Right cardiac atrium (tissue), 5 donors: ENCODE results near the gene IKBKE. TPM values are rescaled to one million over a fixed set of nuclear protein-coding genes. Genes with fewer than 3 reads are reported as not detected.

Source experiments
- ATAC-seq, 2 donors: fragments of 200-7000 bp; cut with Tn5 transposase; one replicate each; pipeline versions ENCODE4 v1.8.0 to v1.9.1; 2020; ENCODE audit warnings: moderate library complexity in 2 of 2, mild to moderate bottlenecking in 1 of 2
- DNase-seq, 3 donors: peaks; one replicate each; pipeline ENCODE4 v3.0.0-alpha.2; 2020
- H3K27ac ChIP-seq: one replicate; pipeline ENCODE4 v1.5.1; 2013; ENCODE audit warnings: mild to moderate bottlenecking, low read length, control low read depth, moderate library complexity
- H3K27me3 ChIP-seq: one replicate; pipeline ENCODE4 v1.6.1; 2013; ENCODE audit not compliant: control insufficient read depth, insufficient read depth
- H3K4me1 ChIP-seq: one replicate; pipeline ENCODE4 v1.6.1; 2013; ENCODE audit warnings: low read length; ENCODE audit not compliant: control insufficient read depth, insufficient read depth
- H3K4me3 ChIP-seq: one replicate; pipeline ENCODE4 v1.5.1; 2013; ENCODE audit warnings: low read length, control low read depth
- H3K9me3 ChIP-seq: one replicate; pipeline ENCODE4 v1.6.1; 2013; ENCODE audit warnings: low read length; ENCODE audit not compliant: control insufficient read depth
- WGBS: extraction: QIAGEN DNeasy Blood & Tissue Kit; methylation state at CpG from one replicate; pipeline ENCODE4 v1.1.7; 2013; 5-methylcytosine and 5-hydroxymethylcytosine counted together
- intact Hi-C, 4 donors: fragments of 100-400 bp; cut with DNase I; formaldehyde crosslinking; loops; one replicate each; pipeline versions ENCODE4 v1.11.0 to v1.14.0; 2022 to 2023
- polyA plus RNA-seq: library from polyadenylated mRNA; stranded (reverse); fragments of 200-250 nt; gene quantifications from one replicate; pipeline ENCODE4 v1.2.3, GENCODE V29; 2013
- total RNA-seq, 4 donors: library from RNA; stranded (reverse); fragmentation: NEBNext Ultra II Directional; extraction: Animal tissue kit (Norgen Biotek cat#: 25700); gene quantifications; one replicate each; pipeline ENCODE4 v1.2.1, GENCODE V29; 2021
- donor health status: healthy with polysubstance abuse.
- donor health status: DM: no; HTN: yes; CAD: no.
- donor health status: DM: no; HTN: no; CAD: no.
- donor health status: DM: no; HTN: yes; CAD: no; lungs with severe emphysema.
- donor health status: DM: yes; HTN: yes; CAD: no.

IKBKE gene
- total and polyA plus RNA-seq, 5 donors, result 0.54 to 2.0 (median 1.4) TPM

DNA sequence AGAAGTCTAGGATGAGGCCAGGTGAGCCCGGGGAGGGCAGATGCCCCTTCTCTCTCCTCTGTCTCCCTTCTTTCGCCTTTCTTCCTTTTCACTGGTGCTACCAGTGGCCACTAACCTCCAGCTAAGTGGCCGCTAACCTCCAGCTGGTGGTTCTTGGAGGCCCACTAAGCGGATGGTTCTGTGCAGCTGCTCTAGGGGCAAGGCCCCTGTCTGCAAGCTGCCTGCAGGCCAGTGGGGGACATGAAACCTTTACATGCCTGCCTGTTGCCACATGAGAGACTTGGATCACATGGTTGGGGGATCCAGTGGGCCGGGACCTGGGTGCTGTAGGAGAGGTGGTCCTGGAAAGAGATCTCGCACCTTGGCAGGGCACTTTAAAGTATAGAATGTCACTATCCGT is 17.7 kb downstream of the IKBKE start:
- Histone ChIP-seq H3K27me3 (no peaks in the 10 kb centered on the region), H3K4me1 (no peaks in the 10 kb centered on the region), H3K4me3 (no peak overlapping the region), H3K27ac (no peak overlapping the region), H3K9me3 (no peaks in the 10 kb centered on the region)
- intact Hi-C loops, result loop anchor here in 1 of 4 donors (10.0 kb wide), 1 partner anchor 427 kb away; no protein-coding TSS in a partner anchor
- WGBS, result 89% methylated on average over 7 of the region's 7 CpGs
- DNase-seq (no peak), ATAC-seq (no peak)

DNA sequence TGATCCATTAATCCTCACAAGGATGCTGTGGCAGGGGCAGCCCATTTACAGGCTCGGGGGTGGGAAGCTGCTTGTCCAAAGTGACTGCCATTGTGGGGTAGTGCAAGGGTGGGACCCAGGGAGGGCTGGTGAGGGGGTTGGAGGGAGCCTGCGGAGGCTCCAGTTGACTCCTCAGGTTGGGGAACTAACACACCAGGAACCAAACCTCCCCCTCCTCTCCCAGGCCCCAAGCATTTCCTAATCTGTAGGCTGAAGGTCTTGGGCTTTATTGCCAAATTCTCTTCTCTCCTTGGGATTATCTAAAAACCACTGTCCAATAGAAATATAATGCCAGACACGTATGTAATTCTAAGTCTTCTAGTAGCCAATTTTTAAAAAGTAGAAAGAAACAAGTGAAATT is 18.2 kb downstream of the IKBKE start:
- Histone ChIP-seq H3K27me3 (no peaks in the 10 kb centered on the region), H3K9me3 (no peaks in the 10 kb centered on the region), H3K4me3 (no peak overlapping the region), H3K4me1 (no peaks in the 10 kb centered on the region), H3K27ac (no peak overlapping the region)
- intact Hi-C loops, result loop anchor here in 1 of 4 donors (10.0 kb wide), 1 partner anchor 426 kb away; no protein-coding TSS in a partner anchor
- ATAC-seq (no peak), DNase-seq (no peak)
- WGBS, result 84% methylated on average over 3 of the region's 3 CpGs

DNA sequence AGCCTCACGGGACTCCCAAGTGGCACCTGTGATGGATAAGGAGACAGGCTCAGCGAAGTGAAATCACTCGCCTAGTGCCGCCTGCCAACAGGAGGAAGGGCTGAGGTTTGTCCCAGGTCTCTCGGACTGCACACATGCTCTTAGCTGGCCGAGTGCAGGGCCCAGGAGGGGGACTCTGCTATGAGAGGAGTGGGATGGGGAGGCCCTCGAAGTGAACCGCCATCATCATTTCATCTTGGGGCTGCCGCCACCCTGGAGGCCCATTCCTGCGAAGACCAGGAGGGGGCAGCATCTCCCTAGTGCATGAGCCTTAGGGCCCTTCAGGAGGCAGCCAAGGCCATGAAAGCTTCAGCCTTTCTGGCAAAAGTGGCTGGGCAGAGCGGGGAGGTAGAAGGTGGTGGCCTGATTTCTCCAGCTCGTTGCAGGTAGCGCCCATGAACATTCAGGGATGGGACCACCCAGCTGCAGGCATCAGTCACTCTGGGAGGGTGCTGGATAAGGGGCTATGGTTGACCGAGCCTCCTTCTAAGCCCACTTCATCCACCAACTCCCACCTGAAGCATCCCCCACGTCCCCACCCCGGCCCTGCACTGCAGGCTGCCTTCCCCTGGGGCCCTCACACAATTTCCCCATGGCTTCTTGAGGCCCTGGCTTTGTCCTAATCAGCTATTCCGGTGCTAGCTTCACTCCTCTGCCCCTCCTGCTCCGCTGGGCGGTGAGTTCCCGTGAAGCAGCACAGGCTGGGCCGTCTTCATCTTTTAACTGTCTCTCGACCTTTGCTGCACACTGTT is 19.9 kb downstream of the IKBKE start:
- H3K27ac ChIP-seq, result no peak overlapping the region
- no peak overlapping the region for H3K4me3 ChIP-seq
- H3K4me1 ChIP-seq, result peaks cover 3% of the 10 kb centered on the region
- H3K9me3 ChIP-seq, result no peaks in the 10 kb centered on the region
- peak; percentile 76 to 93 (median 90) for DNase-seq
- 45% methylated on average over 22 of the region's 22 CpGs for WGBS
- intact Hi-C loops, result loop anchor here in 3 of 4 donors (2.0 to 10.0 kb wide), 3 partner anchors 92 to 425 kb away; no protein-coding TSS in a partner anchor
- ATAC-seq, result peak; percentile 81 to 82
- H3K27me3 ChIP-seq, result no peaks in the 10 kb centered on the region

DNA sequence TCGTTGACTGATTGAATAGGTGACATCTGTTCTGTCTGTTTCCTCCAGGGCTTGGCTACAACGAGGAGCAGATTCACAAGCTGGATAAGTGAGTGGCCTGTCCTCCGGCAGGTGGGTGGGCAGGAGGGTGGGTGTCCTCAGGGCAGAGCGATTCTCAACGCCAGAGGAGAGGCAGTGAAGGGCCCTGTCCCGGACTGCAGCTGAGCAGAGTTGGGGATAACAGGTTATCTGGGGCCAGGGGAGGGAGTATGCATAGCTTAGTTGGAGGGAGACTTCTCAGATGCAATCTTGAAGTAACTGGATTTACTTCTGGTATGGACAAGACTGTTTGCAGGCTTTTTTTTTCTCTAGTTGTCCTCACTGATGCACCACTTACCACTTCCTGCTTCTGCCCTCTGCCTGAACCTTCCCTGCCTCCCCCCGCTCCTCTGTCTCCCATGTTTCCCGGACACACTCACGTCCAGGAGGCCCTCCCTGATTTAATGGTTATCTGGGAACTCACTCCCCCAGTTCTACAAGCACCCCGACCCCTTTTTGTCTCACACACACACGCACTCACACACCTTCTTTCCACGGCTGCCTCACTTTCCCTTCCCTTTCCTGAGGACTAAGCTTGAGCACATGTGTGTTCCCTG is 20.6 kb downstream of the IKBKE start:
- WGBS, result 66% methylated on average over 12 of the region's 12 CpGs
- H3K27ac ChIP-seq, result no peak overlapping the region
- DNase-seq (peak in 1 of 3 donors; percentile 25), ATAC-seq (no peak)
- intact Hi-C loops, result loop anchor here in 3 of 4 donors (2.0 to 5.0 kb wide), 2 partner anchors 91 to 92 kb away; no protein-coding TSS in a partner anchor
- H3K4me1 ChIP-seq, result peaks cover 8% of the 10 kb centered on the region
- no peaks in the 10 kb centered on the region for H3K9me3 ChIP-seq
- no peaks in the 10 kb centered on the region for H3K27me3 ChIP-seq
- H3K4me3 ChIP-seq, result no peak overlapping the region

DNA sequence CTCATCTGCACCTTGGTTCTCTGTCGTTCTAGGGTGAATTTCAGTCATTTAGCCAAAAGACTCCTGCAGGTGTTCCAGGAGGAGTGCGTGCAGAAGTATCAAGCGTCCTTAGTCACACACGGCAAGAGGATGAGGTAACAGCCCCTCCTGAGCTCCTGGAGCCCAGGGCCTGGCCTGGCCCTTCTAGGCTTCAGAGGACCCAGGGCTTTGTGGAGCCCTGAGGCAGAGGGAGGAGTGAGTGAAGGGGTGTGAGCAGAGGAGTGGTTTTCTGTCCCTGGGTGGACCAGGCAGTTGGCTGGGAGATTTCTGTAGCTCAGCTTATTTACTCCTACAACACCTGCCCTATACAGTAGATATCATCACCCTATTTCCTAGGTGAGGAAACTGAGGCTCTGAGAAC is 21.3 kb downstream of the IKBKE start:
- Histone ChIP-seq H3K4me1 (peaks cover 15% of the 10 kb centered on the region), H3K27ac (no peak overlapping the region), H3K9me3 (no peaks in the 10 kb centered on the region), H3K27me3 (no peaks in the 10 kb centered on the region), H3K4me3 (no peak overlapping the region)
- 90% methylated on average over 4 of the region's 4 CpGs for WGBS
- intact Hi-C loops, result loop anchor here (2.0 to 5.0 kb wide), 3 partner anchors 91 to 93 kb away; no protein-coding TSS in a partner anchor
- ATAC-seq (no peak), DNase-seq (no peak)

DNA sequence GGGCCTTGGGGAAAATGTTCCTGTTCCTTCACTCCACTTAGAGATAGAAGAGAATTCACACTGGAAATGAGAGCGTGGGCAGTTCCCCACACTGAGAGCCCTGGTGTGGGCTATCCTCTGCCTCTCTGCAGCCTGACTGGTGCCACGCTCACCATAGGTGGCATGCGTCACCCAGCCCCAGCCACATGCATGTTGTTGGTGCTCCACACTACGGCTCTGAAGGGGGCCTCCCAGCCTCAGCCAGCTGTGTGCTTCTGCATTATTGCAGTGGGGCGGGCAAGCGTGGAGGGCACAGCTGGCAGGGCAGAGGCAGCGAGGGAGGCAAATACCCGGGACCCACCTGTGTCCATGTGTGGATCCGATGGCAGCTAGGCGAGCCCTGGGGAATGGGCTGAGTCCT is 22.3 kb downstream of the IKBKE start:
- no peak for DNase-seq
- Histone ChIP-seq H3K27ac (no peak overlapping the region), H3K4me1 (peaks cover 19% of the 10 kb centered on the region), H3K9me3 (no peaks in the 10 kb centered on the region), H3K4me3 (no peak overlapping the region), H3K27me3 (no peaks in the 10 kb centered on the region)
- WGBS, result 96% methylated on average over 10 of the region's 10 CpGs
- no peak for ATAC-seq
- intact Hi-C loops, result loop anchor here in 3 of 4 donors (2.0 to 5.0 kb wide), 2 partner anchors 90 to 92 kb away; no protein-coding TSS in a partner anchor

DNA sequence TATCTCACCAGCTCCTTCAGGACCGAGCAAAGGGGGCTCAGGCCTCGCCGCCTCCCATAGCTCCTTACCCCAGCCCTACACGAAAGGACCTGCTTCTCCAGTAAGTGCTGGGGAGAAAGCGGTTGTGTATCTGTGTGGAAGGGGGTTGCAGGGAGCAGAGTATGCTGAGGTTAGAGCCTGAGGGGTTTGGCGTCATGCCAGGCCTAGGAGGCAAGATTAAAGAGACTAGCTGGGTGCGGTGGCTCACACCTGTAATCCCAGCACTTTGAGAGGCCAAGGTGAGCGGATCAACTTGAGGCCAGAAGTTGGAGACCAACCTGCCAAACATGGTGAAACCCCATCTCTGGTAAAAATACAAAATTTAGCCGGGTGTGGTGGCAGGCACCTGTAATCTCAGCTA is 23.0 kb downstream of the IKBKE start:
- intact Hi-C loops, result loop anchor here in 3 of 4 donors (2.0 to 5.0 kb wide), 2 partner anchors 89 to 92 kb away; no protein-coding TSS in a partner anchor
- ATAC-seq, result no peak
- 94% methylated on average over 9 of the region's 9 CpGs for WGBS

DNA sequence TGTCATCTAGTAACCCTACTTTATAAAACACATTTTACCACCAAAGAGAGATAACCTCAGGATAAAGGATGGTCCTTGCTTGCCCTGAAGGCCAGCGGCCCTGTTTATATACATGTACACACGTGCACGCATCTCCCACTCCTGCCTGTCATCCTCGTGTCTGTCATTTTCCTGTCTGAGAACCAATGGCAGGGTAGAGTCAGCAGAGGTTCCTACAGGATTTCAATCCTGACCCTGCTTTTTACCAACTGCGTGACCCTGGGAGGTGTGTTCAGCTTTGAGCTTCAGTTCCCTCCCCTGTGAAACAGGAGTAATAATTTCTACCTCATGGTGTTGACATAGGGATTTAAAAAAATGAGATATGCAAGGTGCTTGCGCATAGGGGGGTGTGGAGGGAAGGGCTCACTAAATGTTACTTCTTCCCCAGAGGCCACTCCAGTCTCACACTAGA is 24.8 kb downstream of the IKBKE start:
- Histone ChIP-seq H3K9me3 (no peaks in the 10 kb centered on the region), H3K4me3 (no peak overlapping the region), H3K4me1 (peaks cover 19% of the 10 kb centered on the region), H3K27me3 (no peaks in the 10 kb centered on the region), H3K27ac (no peak overlapping the region)
- ATAC-seq, result no peak
- WGBS, result 57% methylated on average over 6 of the region's 6 CpGs
- no peak for DNase-seq
- intact Hi-C loops, result no loop called here

More for the DNA sequence above, 23.0 kb downstream of the IKBKE start:
- no peaks in the 10 kb centered on the region for H3K9me3 ChIP-seq
- no peak overlapping the region for H3K4me3 ChIP-seq
- H3K27ac ChIP-seq, result no peak overlapping the region
- peaks cover 19% of the 10 kb centered on the region for H3K4me1 ChIP-seq
- no peak for DNase-seq
- no peaks in the 10 kb centered on the region for H3K27me3 ChIP-seq

DNA sequence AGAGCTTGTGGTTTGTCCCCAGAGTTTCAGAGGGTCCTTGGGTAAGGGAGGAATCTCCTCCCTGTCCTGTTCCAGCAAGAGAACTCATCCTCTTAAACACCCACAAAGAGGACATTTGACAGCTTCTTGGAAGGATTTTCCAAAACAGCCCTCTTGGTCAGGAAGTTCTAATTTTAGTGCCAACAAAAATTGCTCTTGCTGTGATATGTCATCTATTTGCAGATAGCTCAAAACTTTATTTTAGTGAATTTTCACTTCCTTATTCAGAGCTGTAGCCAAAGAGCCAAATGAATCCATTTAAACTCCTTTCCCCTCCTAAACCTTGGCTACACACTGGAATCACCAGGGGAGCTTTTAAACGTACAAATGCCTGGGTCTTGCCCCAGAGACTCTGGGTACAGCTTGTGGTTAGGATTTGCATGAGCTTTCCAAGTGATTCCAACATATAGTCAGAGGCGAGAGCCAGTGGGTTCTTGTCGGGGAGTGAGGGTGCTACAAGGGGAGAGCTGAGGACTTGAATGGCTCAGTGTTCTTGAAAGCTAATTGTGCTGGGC is 25.3 kb downstream of the IKBKE start:
- intact Hi-C loops, result no loop called here
- Histone ChIP-seq H3K27me3 (no peaks in the 10 kb centered on the region), H3K4me1 (peaks cover 19% of the 10 kb centered on the region), H3K9me3 (no peaks in the 10 kb centered on the region), H3K4me3 (no peak overlapping the region), H3K27ac (peak overlapping the region; percentile 15)
- no peak for DNase-seq
- 26% methylated on average over 3 of the region's 3 CpGs for WGBS
- peak; percentile 6 to 22 for ATAC-seq

DNA sequence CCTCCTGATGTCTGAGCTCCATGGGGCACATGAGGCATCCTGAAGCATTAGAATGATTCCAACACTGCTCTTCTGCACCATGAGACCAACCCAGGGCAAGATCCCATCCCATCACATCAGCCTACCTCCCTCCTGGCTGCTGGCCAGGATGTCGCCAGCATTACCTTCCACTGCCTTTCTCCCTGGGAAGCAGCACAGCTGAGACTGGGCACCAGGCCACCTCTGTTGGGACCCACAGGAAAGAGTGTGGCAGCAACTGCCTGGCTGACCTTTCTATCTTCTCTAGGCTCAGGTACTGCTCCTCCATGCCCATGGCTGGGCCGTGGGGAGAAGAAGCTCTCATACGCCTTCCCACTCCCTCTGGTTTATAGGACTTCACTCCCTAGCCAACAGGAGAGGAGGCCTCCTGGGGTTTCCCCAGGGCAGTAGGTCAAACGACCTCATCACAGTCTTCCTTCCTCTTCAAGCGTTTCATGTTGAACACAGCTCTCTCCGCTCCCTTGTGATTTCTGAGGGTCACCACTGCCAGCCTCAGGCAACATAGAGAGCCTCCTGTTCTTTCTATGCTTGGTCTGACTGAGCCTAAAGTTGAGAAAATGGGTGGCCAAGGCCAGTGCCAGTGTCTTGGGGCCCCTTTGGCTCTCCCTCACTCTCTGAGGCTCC is 26.0 kb downstream of the IKBKE start:
- 36% methylated on average over 6 of the region's 6 CpGs for WGBS
- DNase-seq (peak in 2 of 3 donors; percentile 72 to 73), ATAC-seq (peak in 1 of 2 donors; percentile 2)
- Histone ChIP-seq H3K27ac (peak overlapping the region; percentile 15), H3K27me3 (no peaks in the 10 kb centered on the region), H3K4me1 (peaks cover 22% of the 10 kb centered on the region), H3K9me3 (no peaks in the 10 kb centered on the region), H3K4me3 (no peak overlapping the region)
- intact Hi-C loops, result no loop called here
